Measurements from ENCODE around the gene RIMKLB. TPM values are rescaled to one million over a fixed set of nuclear protein-coding genes. Genes with fewer than 3 reads are reported as not detected.

RIMKLB gene
- total RNA-seq, 1 experiment from 2014 or later, result 87.7 TPM

GRCh38 chr12:8722286-8722800 lies 24.6 kb downstream of the RIMKLB start:
- TF ChIP-seq CTCF (conservative IDR thresholded peaks at IDR 0.05), result no peak
- H2AK5ac ChIP-seq (ENCODE audit: insufficient read length, low read length), result no peak overlapping the region
- no peak overlapping the region for H3K9ac ChIP-seq (ENCODE audit: extremely low read depth, insufficient read length, low read length)
- H2BK120ac ChIP-seq (ENCODE audit: low read depth, low read length, poor library complexity, severe bottlenecking), result no peak overlapping the region
- Mint-ChIP-seq H3K9me3 (no peaks in the 10 kb centered on the region), H3K4me1 (peaks cover 56 to 62% of the 10 kb centered on the region in 2 experiments), H3K27ac (peak overlapping the region in 2 of 3 experiments; percentile 69 to 80; a peak in 3 of 7 replicates), H3K27me3 (ENCODE audit: low read depth) (no peaks in the 10 kb centered on the region), H3K4me3 (no peak overlapping the region), H3K36me3 (ENCODE audit: insufficient read depth in 1 of 3, low read depth in 3 of 3) (peaks cover 35 to 64% (median 62%) of the 10 kb centered on the region in 3 experiments)
- no peaks in the 10 kb centered on the region for H3K23me2 ChIP-seq (ENCODE audit: insufficient read length, low read depth, low read length, poor library complexity, severe bottlenecking)
- H3K9me3 ChIP-seq (ENCODE audit: control insufficient read depth, low read depth, low read length), result no peaks in the 10 kb centered on the region
- no peaks in the 10 kb centered on the region for H3K27me3 ChIP-seq (ENCODE audit: insufficient read depth, low read length)
- no peak overlapping the region for H3T11ph ChIP-seq (ENCODE audit: low read length)
- H3K27ac ChIP-seq (ENCODE audit: insufficient read length, low read depth, low read length), result no peak overlapping the region
- no peak overlapping the region for H2BK20ac ChIP-seq (ENCODE audit: low read depth, low read length, poor library complexity, severe bottlenecking)
- no peak overlapping the region for H3K18ac ChIP-seq (ENCODE audit: insufficient read length, low read depth, low read length)
- H3K14ac ChIP-seq (ENCODE audit: insufficient read depth, low read length), result no peak overlapping the region
- H3K4me2 ChIP-seq (ENCODE audit: insufficient read depth, insufficient read length, low read length), result peak overlapping the region; percentile 40
- H3K23ac ChIP-seq (ENCODE audit: insufficient read length, low read depth, low read length), result no peak overlapping the region
- no peak overlapping the region for H2BK12ac ChIP-seq (ENCODE audit: insufficient read length, low read depth, low read length)
- H3K79me2 ChIP-seq (ENCODE audit: insufficient read depth, low read length), result peaks cover 21% of the 10 kb centered on the region; the same call in 1 of the 2 replicates
- WGBS (ENCODE audit: extremely low coverage, insufficient read length, low lambda C conversion rate), result no CpG with 5 or more reads among the region's 3 CpGs
- no peak overlapping the region for H2BK5ac ChIP-seq (ENCODE audit: insufficient read length, low read length)
- H3K56ac ChIP-seq (ENCODE audit: insufficient read length, low read depth, low read length), result no peak overlapping the region
- H4K8ac ChIP-seq (replicated peaks; ENCODE audit: insufficient read length, low read depth, low read length), result no peak overlapping the region
- peaks cover 12% of the 10 kb centered on the region for H3K79me1 ChIP-seq (ENCODE audit: insufficient read depth, low read depth, low read length, poor library complexity, severe bottlenecking)
- H3K4me1 ChIP-seq (ENCODE audit: insufficient read depth, low read length), result peaks cover 5% of the 10 kb centered on the region
- no peak overlapping the region for H4K91ac ChIP-seq (ENCODE audit: insufficient read length, low read depth, low read length)
- H4K20me1 ChIP-seq (ENCODE audit: control insufficient read depth, insufficient read depth, insufficient read length), result no peaks in the 10 kb centered on the region
- no peak for DNase-seq
- no peak overlapping the region for H4K5ac ChIP-seq (ENCODE audit: insufficient read length, low read depth, low read length)
- no peak overlapping the region for H3K4ac ChIP-seq (ENCODE audit: low read depth, low read length)
- no peak overlapping the region for H2BK15ac ChIP-seq (ENCODE audit: low read depth, low read length)
- H2AFZ ChIP-seq (ENCODE audit: low read length), result no peak overlapping the region

Data from H9 (cell line).